ENCODE results near the gene DENND1C.

DNA sequence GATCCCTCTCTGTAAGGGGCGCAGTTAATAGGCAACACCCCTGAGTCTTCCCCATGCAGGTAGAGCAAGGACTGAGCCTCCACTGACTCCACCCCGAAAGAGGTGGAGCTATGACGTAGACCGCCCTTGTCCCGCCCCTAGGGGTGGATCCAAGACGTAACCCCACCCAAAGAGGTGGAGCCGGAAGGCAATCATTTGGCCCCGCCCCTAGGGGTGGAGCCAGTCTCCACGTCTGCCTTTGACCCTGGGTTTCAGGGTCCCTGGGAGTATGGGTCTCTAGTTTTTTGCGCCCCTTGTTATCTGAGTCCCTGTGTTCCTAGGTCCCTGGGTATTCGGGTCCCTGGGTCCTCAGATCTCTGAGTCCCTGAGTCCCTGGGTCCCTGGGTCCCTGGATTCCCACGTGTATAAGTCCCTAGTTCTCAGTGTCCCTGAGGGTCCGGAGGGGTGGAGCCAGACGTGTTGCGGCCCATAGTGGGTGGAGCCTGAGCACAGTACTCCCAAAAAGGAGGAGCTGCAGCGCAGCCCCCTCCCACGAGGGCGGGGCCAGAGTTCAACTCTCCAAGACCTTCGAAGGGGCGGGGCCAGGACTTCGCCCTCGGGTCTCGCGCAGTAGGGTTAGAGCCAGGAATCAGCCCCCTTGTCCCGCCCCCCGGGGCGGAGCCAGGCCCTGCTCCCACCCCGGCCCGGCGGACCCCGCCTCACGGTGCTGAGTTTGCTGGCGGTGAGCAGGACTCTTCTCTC is 5.3 kb downstream of the DENND1C start:
- TF ChIP-seq, protein P1, sequence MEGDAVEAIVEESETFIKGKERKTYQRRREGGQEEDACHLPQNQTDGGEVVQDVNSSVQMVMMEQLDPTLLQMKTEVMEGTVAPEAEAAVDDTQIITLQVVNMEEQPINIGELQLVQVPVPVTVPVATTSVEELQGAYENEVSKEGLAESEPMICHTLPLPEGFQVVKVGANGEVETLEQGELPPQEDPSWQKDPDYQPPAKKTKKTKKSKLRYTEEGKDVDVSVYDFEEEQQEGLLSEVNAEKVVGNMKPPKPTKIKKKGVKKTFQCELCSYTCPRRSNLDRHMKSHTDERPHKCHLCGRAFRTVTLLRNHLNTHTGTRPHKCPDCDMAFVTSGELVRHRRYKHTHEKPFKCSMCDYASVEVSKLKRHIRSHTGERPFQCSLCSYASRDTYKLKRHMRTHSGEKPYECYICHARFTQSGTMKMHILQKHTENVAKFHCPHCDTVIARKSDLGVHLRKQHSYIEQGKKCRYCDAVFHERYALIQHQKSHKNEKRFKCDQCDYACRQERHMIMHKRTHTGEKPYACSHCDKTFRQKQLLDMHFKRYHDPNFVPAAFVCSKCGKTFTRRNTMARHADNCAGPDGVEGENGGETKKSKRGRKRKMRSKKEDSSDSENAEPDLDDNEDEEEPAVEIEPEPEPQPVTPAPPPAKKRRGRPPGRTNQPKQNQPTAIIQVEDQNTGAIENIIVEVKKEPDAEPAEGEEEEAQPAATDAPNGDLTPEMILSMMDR (conservative IDR thresholded peaks at IDR 0.05 in 1 of 2, IDR thresholded peaks at IDR 0.05 in 1 of 2; ENCODE audit: low read depth in 1 of 2, low read length in 2 of 2) = no peak
- TF ChIP-seq EZH2 (IDR thresholded peaks at IDR 0.05; ENCODE audit: low read length, missing control alignments) = no peak
